ENCODE data around the gene GPR61. TPM values are rescaled to one million over a fixed set of nuclear protein-coding genes. Genes with fewer than 3 reads are reported as not detected.

GPR61 gene
- total and polyA plus RNA-seq, 9 of the 15 experiments (the other 6 are each of a cell fraction or from before 2014, with no cell fraction given): 0.04 to 1.1 (median 0.25) TPM; not detected in 4

DNA sequence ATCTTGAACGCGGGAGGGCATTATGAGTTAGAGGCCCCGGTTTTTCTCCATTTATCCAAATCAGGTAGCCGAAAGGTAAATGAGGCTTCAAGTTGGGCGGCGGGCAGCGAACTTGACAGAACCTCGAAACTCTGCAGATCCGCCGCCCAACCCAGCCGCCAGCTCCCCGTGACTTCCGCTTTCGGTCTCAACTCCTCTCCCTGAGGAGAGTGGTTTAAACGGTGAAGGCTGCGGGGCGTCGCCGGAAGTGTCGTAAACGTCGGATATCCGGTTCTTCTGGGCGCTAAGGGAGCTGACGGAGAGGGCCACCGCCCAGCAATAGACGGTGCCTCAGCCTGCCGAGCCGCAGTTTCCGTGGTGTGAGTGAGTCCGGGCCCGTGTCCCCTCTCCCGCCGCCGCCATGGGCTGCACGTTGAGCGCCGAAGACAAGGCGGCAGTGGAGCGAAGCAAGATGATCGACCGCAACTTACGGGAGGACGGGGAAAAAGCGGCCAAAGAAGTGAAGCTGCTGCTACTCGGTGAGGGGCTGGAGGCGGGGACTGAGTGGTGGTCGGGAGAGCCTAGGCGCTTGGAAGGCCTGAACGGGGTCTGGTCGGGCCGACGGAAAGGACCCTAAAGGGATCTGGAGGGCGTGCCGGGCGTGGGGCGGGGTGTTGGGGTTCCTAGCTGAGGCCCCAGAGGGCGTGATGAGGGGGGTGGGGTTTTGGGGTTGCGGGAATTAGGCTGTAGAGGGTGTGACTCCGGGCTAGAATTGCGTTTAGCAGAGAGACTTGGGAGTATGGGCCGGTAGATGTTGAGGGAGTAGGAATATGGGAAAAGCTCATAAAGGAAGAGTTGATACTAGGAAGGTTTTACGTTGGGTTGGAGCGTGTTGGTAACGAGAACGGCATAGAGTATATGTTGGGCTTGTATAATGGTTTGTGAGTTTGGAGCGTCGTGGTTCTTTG is 8.9 kb downstream of the GPR61 start, which contains the start of gene GNAI3 (continued):
- TF ChIP-seq BRF2 (IDR thresholded peaks at IDR 0.05; ENCODE audit: borderline replicate concordance, insufficient read depth, insufficient read length) (no peak), RAD21 (CRISPR knock-in tag; conservative IDR thresholded peaks at IDR 0.05 in 1 of 2, IDR thresholded peaks at IDR 0.05 in 1 of 2) (no peak; a peak in 2 of 4 replicates), XRCC5 (IDR thresholded peaks at IDR 0.05; ENCODE audit: low read depth, low read length) (peak; percentile 59; the same call in 1 of the 2 replicates), E2F5 (CRISPR knock-in tag; IDR thresholded peaks at IDR 0.05) (no peak), ZNF586 (CRISPR knock-in tag; conservative IDR thresholded peaks at IDR 0.05) (no peak), ZNF644 (tag; IDR thresholded peaks at IDR 0.05; ENCODE audit: low read depth) (no peak), SIRT6 (IDR thresholded peaks at IDR 0.05; ENCODE audit: low read depth, low read length) (no peak), NR1H2 (CRISPR knock-in tag; IDR thresholded peaks at IDR 0.05) (no peak), BMI1 (IDR thresholded peaks at IDR 0.05; ENCODE audit: low read length) (no peak), SMAD4 (CRISPR knock-in tag; conservative IDR thresholded peaks at IDR 0.05) (0 out of 2 replicates have a peak, but pooled peaks have one; percentile 15), TCF7 (IDR thresholded peaks at IDR 0.05; ENCODE audit: borderline replicate concordance) (no peak), PRMT5 (CRISPR knock-in tag; IDR thresholded peaks at IDR 0.05) (no peak), KDM4B (IDR thresholded peaks at IDR 0.05; ENCODE audit: borderline replicate concordance in 2 of 2, low read depth in 1 of 2) (peak in 1 of 2 experiments; percentile 90; a peak in 2 of 4 replicates), TAF7 (tag; IDR thresholded peaks at IDR 0.05) (peak; percentile 73), NR4A1 (CRISPR knock-in tag; IDR thresholded peaks at IDR 0.05) (0 out of 2 replicates have a peak, but pooled peaks have one; percentile 36), NR4A1 (tag; IDR thresholded peaks at IDR 0.05) (no peak), ZNF696 (CRISPR knock-in tag; conservative IDR thresholded peaks at IDR 0.05) (no peak), ZNF212 (CRISPR knock-in tag; IDR thresholded peaks at IDR 0.05) (no peak), PREB (CRISPR knock-in tag; IDR thresholded peaks at IDR 0.05) (no peak), IRF2 (CRISPR knock-in tag; IDR thresholded peaks at IDR 0.05) (peak; percentile 84; the same call in 1 of the 2 replicates)
- TF ChIP-seq, protein P1, sequence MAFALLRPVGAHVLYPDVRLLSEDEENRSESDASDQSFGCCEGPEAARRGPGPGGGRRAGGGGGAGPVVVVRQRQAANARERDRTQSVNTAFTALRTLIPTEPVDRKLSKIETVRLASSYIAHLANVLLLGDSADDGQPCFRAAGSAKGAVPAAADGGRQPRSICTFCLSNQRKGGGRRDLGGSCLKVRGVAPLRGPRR (CRISPR knock-in tag; IDR thresholded peaks at IDR 0.05): no peak
- TF ChIP-seq, protein P2, sequence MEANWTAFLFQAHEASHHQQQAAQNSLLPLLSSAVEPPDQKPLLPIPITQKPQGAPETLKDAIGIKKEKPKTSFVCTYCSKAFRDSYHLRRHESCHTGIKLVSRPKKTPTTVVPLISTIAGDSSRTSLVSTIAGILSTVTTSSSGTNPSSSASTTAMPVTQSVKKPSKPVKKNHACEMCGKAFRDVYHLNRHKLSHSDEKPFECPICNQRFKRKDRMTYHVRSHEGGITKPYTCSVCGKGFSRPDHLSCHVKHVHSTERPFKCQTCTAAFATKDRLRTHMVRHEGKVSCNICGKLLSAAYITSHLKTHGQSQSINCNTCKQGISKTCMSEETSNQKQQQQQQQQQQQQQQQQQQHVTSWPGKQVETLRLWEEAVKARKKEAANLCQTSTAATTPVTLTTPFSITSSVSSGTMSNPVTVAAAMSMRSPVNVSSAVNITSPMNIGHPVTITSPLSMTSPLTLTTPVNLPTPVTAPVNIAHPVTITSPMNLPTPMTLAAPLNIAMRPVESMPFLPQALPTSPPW (CRISPR knock-in tag; IDR thresholded peaks at IDR 0.05): peak; percentile 83

All from K562 (cell line).